Calu3 (cell line): ENCODE measurements around the gene NCK1. TPM values are rescaled to one million over a fixed set of nuclear protein-coding genes. Genes with fewer than 3 reads are reported as not detected.

ENCODE experiments used
- BruUV-seq: library from RNA; stranded (reverse); fragments of 400-500 nt; replicated peaks from 2 replicates; lab custom pipeline; 2021; lab: Mats Ljungman, UMichigan
- CTCF ChIA-PET: fragments of 300-600 bp; sonication (Branson Sonifier 250); formaldehyde crosslinking; loops from one replicate; lab custom pipeline; 2022; ENCODE audit warnings: antibody characterized with exemption; lab: Charles Lee
- DNase-seq: peaks from one replicate; pipeline ENCODE4 v3.0.0; 2022
- H3K27ac Mint-ChIP-seq: one replicate; pipeline ENCODE4 v1.8.0; 2022; ENCODE audit warnings: mixed read lengths; ENCODE audit not compliant: unreplicated experiment
- H3K27me3 Mint-ChIP-seq: one replicate; pipeline ENCODE4 v1.8.0; 2022; ENCODE audit warnings: mixed read lengths; ENCODE audit not compliant: unreplicated experiment
- H3K36me3 Mint-ChIP-seq: one replicate; pipeline ENCODE4 v1.8.0; 2022; ENCODE audit warnings: mild to moderate bottlenecking, moderate library complexity, mixed read lengths; ENCODE audit not compliant: insufficient read depth, unreplicated experiment
- H3K4me1 Mint-ChIP-seq: one replicate; pipeline ENCODE4 v1.8.0; 2022; ENCODE audit warnings: mild to moderate bottlenecking, low read depth, mixed read lengths; ENCODE audit not compliant: unreplicated experiment
- H3K4me3 Mint-ChIP-seq: one replicate; pipeline ENCODE4 v1.8.0; 2022; ENCODE audit warnings: mild to moderate bottlenecking, low read depth, moderate library complexity, mixed read lengths; ENCODE audit not compliant: unreplicated experiment
- H3K9me3 Mint-ChIP-seq: one replicate; pipeline ENCODE4 v1.8.0; 2022; ENCODE audit warnings: low read depth, mixed read lengths; ENCODE audit not compliant: unreplicated experiment
- intact Hi-C: fragments of 100-400 bp; cut with micrococcal nuclease; formaldehyde crosslinking; loops from one replicate; pipeline ENCODE4 v1.10.0; 2022; ENCODE audit not compliant: unreplicated experiment
- total RNA-seq: library from RNA; stranded (reverse); gene quantifications from 2 replicates; pipeline ENCODE4 v1.2.3, GENCODE V29; 2022
- TF ChIP-seq, protein P1 (sequence below): fragments of 200-600 bp; IDR thresholded peaks from one replicate; pipeline ENCODE4 v1.8.0; 2022; ENCODE audit warnings: antibody characterized with exemption; ENCODE audit not compliant: unreplicated experiment

The NCK1 gene
- total RNA-seq, 1 experiment from 2014 or later = 108 TPM

DNA sequence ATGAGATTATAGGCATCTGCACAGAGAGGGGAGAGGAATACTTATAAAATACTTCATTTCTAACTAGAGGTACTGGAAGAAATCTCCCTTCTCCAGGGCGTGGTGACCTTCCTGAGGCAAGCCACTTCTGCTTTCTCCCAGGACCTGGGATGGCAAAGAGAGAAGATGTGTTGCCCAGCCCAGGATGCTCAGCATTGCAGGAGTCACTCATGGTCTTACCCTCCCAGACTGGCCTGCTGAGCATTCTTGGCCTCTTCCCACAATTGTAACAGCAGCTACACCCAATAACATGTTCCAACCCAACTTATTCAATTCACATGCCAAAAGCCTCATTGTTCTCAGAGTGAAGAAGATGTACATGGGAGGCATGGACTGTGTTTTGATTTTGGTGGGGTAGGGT lies 133.6 kb downstream of the NCK1 start:
- H3K9me3 Mint-ChIP-seq = peaks cover 4% of the 10 kb centered on the region
- intact Hi-C loops = loop anchor here (5.0 kb wide), 2 partner anchors 133 to 173 kb away; partner anchors contain the start of gene NCK1
- no TSS peak for BruUV-seq
- TF ChIP-seq, protein P1, sequence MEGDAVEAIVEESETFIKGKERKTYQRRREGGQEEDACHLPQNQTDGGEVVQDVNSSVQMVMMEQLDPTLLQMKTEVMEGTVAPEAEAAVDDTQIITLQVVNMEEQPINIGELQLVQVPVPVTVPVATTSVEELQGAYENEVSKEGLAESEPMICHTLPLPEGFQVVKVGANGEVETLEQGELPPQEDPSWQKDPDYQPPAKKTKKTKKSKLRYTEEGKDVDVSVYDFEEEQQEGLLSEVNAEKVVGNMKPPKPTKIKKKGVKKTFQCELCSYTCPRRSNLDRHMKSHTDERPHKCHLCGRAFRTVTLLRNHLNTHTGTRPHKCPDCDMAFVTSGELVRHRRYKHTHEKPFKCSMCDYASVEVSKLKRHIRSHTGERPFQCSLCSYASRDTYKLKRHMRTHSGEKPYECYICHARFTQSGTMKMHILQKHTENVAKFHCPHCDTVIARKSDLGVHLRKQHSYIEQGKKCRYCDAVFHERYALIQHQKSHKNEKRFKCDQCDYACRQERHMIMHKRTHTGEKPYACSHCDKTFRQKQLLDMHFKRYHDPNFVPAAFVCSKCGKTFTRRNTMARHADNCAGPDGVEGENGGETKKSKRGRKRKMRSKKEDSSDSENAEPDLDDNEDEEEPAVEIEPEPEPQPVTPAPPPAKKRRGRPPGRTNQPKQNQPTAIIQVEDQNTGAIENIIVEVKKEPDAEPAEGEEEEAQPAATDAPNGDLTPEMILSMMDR = no peak
- CTCF ChIA-PET = no interaction called here
- DNase-seq = no peak
- no peaks in the 10 kb centered on the region for H3K27me3 Mint-ChIP-seq
- peaks cover 8% of the 10 kb centered on the region for H3K36me3 Mint-ChIP-seq
- no peak overlapping the region for H3K27ac Mint-ChIP-seq
- H3K4me3 Mint-ChIP-seq = no peak overlapping the region
- peaks cover 21% of the 10 kb centered on the region for H3K4me1 Mint-ChIP-seq

Other genes with a start within 250 kb of the NCK1 start
- gene STAG1, start 109.8 kb upstream of the NCK1 start, total RNA-seq = 33.3 and 39.3 TPM in 2 replicates
- 31.0 and 31.4 TPM in 2 replicates for gene SLC35G2, start 43.1 kb upstream of the NCK1 start, total RNA-seq
- gene IL20RB, start 95.8 kb downstream of the NCK1 start, total RNA-seq = 8.5 and 12.0 TPM in 2 replicates